RWPE1 (cell line): ENCODE results near the gene ZYX.
A peak's percentile ranks its signal among the peaks of the same experiment; 100 is the strongest.

Experiments
- CTCF ChIA-PET: fragments of 350-600 bp; sonication (Branson Sonifier 250); formaldehyde crosslinking; extraction: SDS; loops from one replicate; lab custom pipeline; 2021; lab: Yijun Ruan, JAX
- POLR2A ChIA-PET: fragments of 400-600 bp; formaldehyde crosslinking; extraction: SDS; loops from one replicate; lab custom pipeline; 2020; ENCODE audit warnings: antibody characterized with exemption; ENCODE audit not compliant: low non-redundant PET; lab: Yijun Ruan, JAX
- DNase-seq: peaks from one replicate; pipeline ENCODE4 v3.0.0; 2012; ENCODE audit warnings: low spot score
- H3K27ac ChIP-seq: fragments of 450-650 bp; 2 replicates; pipeline ENCODE4 v1.5.1; 2017
- CTCF ChIP-seq: fragments of 450-650 bp; conservative IDR thresholded peaks from 2 replicates; pipeline ENCODE4 v1.5.1; 2017; ENCODE audit warnings: low read depth, mild to moderate bottlenecking

The ZYX gene

GRCh38 chr7:143384661-143385631 is 3.8 kb downstream of the ZYX start:
- no peak for DNase-seq
- ChIA-PET CTCF (no interaction called here), POLR2A (no interaction called here)
- TF ChIP-seq CTCF, result no peak
- peak overlapping the region; percentile 95 for H3K27ac ChIP-seq

GRCh38 chr7:143385891-143386781 is 5.0 kb downstream of the ZYX start:
- H3K27ac ChIP-seq, result peak overlapping the region; percentile 40
- no peak for DNase-seq
- ChIA-PET POLR2A (no interaction called here), CTCF (no interaction called here)
- TF ChIP-seq CTCF, result no peak

GRCh38 chr7:143387156-143387975 is 6.2 kb downstream of the ZYX start:
- POLR2A ChIA-PET, result interaction anchor here (0.6 kb wide), 1 partner anchor 18 kb away, joined by 3 read pairs; no protein-coding TSS in a partner anchor
- DNase-seq, result no peak
- H3K27ac ChIP-seq, result peak overlapping the region; percentile 78
- no peak for TF ChIP-seq CTCF
- CTCF ChIA-PET, result no interaction called here

- no peak for DNase-seq
- CTCF ChIA-PET, result no interaction called here
- POLR2A ChIA-PET, result interaction anchor here (0.6 kb wide), 1 partner anchor 17 kb away, joined by 3 read pairs; no protein-coding TSS in a partner anchor
- H3K27ac ChIP-seq, result peak overlapping the region; percentile 78
- TF ChIP-seq CTCF, result no peak
Measured at GRCh38 chr7:143388051-143388450, 6.9 kb downstream of the ZYX start.

GRCh38 chr7:143388491-143389101 is 7.5 kb downstream of the ZYX start:
- POLR2A ChIA-PET, result interaction anchor here (0.6 kb wide), 1 partner anchor 16 kb away, joined by 3 read pairs; no protein-coding TSS in a partner anchor
- CTCF ChIA-PET, result no interaction called here
- TF ChIP-seq CTCF, result no peak
- no peak for DNase-seq
- H3K27ac ChIP-seq, result peak overlapping the region; percentile 78
